GM19035 (cell line): Measurements from ENCODE around the gene TNIK.
"Not testable (repeated sequence)": the region's sequence is repeated elsewhere in the genome, so short reads cannot be mapped to it uniquely, and the experiment has no call there.

Source experiments
- ATAC-seq: cut with Tn5 transposase; IDR thresholded peaks from one replicate; pipeline ENCODE4 v1.9.1; 2021; ENCODE audit not compliant: unreplicated experiment

TNIK gene

DNA sequence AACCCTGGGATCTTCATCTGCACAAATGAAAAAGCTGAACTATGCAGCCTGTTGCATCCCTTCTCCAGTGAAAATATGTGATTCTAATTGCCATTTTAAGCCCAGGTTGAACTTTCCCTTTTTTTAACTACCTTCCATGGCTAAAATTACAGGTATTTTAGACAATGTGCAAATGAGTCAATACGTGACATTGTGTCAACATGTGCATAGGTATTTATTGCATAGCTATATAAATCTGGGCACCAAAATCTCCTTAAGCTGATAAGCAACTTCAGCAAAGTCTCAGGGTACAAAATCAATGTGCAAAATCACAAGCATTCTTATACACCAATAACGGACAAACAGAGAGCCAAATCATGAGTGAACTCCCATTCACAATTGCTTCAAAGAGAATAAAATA, 37.4 kb downstream of the TNIK start:
- ATAC-seq: not testable (repeated sequence)

DNA sequence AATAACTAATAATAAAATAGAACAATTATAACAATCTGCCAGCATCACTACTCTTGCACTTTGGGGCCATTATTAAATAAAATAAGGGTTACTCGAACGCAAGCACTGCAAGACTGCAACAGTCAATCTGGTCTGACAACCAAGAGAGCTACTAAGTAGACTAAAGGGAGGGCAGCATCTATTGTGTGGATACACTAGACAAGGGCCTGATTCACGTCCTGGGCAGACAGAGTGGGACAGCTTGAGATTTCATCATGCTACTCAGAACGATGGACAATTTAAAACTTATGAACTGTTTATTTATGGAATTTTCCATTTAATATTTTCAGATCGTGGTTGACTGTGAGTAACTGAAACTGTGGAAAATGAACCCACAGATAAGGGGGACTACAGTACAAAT, 39.5 kb downstream of the TNIK start:
- no peak for ATAC-seq

DNA sequence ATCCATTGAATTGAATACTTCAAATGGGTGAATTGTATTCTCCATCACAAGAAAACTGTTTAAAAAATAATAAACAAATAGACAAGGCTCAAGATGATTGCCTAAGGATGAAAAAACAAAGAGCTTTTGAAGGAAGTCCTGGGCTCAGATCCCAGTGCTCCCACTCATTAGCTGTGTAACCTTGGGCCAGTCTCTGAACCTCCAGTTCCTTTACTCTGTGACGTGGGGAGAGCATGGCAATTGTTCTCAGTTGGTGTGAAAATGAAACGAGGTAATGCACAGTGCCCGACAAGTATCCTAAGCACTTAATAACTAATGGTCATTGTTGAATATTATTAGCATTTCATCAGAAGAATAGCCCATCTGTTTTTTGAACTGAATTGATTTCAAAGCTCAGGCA, 40.7 kb downstream of the TNIK start:
- ATAC-seq: no peak

DNA sequence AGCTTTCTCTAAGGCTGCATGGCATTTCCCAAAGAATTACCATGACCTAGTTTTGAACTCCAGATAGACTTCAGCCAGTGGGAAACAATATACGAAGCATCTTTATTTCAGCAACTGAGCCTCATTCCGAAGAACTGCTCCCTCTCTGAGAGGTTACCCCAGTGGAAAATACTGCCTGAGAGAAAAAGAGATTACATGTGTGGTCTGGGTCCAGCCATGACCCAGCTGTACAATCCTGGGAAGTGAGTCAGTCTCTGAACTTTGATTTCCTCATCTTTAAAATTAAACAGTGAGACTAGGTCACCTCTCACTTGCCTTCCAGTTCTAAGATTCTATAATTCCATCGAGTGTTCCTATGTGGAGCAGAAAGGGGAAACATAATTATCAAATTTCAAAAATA, 42.4 kb downstream of the TNIK start:
- ATAC-seq: no peak

DNA sequence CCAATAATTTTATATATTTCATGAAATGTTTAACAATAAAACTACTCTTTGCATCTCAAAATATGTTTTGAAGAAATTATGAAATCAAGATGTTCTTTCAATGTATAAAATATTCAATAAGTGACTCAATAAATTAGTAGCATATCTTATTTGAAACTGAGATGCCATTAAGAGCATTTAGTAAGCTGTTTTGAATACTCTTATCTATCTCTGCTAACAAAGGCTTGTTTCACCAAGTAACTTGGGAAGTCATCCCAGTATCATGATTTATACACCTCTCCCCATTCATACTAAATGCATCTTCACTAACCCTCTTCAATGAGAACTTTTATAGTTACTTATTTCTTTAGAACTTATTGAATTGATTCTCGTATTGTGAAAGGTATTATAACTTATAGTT, 43.1 kb downstream of the TNIK start:
- no peak for ATAC-seq

GRCh38 chr3:171416666-171417065, 43.5 kb downstream of the TNIK start:
- ATAC-seq: no peak

- no peak for ATAC-seq
Measured at GRCh38 chr3:171416061-171416460, 44.1 kb downstream of the TNIK start.

GRCh38 chr3:171415070-171415469, 45.1 kb downstream of the TNIK start:
- no peak for ATAC-seq

- ATAC-seq: no peak
Measured at GRCh38 chr3:171412473-171412872, 47.7 kb downstream of the TNIK start.

GRCh38 chr3:171412054-171412453, 48.2 kb downstream of the TNIK start:
- no peak for ATAC-seq

DNA sequence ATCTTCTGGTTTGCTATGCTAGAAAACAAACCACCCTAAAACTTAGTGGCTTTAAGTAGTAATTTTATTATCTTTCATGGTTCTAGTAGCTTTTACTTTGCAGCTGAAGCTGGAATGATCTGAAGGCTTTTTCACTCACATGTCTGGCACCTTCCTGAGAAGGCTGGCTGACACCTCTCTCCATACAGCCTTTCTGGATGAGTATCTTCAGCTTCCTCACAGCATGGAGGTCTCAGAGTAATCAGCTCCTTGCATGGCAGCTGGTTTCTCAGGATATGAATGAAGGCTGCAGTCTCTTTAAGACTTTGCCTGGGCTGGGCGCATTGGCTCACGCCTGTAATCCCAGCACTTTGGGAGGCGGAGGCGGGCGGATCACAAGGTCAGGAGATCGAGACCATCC, 50.0 kb downstream of the TNIK start:
- ATAC-seq: no peak

DNA sequence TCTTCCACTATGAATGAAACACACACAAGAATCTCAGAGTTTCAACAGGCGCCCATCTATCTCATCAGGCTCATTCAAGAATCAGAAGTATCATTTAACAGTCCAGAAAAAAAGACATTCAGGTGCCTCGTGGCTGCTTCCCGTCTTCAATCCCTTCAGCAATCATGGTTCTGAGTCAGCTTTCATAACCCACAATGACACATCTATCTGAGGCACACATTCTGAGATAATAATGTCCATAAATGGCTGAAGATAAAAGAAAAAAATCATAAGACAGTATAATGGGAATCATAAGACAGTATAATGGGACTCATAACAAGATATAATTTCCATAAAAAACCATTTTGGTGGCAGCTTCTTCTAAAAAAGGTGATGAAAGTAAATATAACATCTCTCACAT, 52.4 kb downstream of the TNIK start:
- no peak for ATAC-seq

DNA sequence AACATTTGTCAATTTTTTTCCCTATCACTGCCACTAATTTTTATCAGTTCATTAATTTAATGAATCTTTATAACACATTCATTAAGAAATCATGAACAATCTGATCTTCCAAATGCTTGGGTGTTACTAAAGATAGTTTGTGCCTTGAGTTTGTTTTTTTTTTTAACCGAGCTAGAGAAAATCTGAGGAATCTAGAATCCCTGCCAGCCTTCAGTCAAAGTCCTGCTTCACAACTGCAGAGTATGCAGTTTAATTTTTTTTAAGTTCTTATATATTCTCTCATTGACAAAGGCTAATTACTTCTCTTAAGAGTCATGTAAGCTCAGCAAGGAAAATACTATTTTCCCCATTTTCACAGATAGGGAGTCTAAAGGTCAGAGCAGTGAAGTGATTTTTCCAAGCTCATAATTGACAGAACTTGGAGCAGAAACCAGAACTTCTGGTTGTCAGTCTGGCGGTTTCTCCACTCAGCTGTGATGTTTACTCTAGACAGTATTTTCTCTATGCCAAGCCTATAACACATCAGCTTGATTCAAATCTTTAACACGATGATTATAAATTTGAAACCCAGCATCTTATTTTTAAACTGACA, 55.7 kb downstream of the TNIK start:
- no peak for ATAC-seq

GRCh38 chr3:171402281-171402680, 57.9 kb downstream of the TNIK start:
- ATAC-seq: no peak

DNA sequence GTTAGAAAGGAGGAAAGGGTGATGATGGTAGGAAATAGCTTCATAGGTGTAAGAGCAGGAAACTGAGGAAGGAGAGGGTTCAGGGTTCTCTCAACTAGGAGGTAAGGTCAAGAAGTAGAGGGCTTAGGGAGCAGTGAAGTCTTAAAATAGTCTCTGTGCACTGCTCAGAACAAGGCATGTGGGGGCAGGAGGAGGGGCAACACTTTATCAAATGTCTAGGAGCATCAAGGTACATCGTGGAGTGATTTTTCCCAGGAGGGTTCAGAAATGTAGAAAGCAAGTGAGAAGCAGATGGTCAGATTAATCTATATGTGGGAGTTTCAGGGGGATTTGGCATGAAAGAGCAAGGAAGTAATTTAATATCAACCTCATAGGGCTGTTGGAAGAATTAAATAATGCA, 58.8 kb downstream of the TNIK start:
- no peak for ATAC-seq

DNA sequence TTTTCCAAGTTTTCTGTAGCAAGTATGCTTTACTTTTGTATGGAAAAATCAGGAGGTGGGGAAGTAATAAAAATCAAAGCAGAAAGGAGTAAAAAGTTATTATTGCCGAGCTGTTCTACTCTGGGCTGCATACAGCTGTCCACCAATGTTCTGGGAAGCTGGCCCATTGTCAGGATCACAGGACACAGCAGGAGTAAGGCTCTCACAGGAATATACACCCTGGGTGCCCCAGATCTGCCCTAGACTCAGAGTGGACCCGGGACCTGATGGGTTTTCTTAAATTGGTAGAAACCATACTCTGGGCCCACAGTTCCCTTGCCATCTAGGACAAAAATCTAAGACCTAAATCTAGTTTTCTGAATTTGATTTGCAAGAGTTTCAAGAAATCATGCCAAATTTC, 60.4 kb downstream of the TNIK start:
- no peak for ATAC-seq

- ATAC-seq: no peak
Measured at GRCh38 chr3:171398343-171398742, 61.9 kb downstream of the TNIK start.

DNA sequence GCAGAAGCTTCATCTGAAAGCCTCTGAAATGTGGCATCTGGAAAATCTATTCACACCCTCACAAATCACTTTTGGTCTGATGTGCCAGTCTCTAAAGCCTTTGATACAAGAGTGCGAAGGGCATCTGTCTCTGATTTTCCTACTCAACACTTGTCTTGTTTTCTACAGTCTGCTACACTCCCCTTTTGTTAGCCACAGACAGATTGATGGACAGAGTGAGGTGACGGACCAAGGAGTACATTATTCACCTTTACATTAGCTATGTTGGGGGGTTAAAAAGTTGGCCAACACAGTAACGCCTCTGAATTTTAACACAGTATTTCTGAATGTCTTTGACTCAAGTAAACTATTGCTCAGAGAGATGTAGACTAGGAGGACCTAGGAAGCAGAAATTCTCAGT, 63.1 kb downstream of the TNIK start:
- ATAC-seq: no peak

GRCh38 chr3:171396048-171396447, 64.2 kb downstream of the TNIK start:
- ATAC-seq: no peak

DNA sequence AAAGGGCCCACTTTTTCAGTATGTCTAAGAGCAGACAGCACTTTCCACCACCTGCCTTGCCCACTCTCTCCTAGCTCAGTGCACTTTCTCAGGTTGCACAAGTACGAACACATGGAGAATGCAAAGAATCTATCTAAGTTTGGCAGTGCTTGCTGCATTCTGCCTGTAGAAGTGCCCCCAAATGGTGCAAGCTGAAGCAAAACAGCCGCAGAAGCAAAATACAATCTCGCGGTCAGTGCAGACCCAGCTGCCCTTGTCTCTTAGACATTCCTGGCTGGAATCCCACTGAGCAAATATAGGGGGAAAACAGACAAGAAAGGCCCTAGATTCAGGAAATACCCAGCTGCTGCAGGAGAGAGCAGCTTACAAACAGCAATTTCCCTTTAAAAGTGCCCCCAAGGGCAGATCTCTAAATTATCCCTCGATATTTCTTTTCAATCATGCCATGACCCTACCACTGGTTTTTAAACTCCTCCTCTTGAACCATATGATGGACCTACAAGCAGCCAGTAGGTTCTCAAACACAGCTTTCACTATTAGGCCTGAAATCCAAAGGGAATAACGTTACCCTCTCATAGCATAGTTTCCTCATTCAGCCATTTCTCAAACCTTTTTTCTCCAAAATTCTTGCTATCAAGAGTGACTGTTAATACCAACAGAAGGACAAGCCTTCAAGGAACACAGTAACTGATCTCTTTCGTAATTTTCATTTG, 67.0 kb downstream of the TNIK start:
- ATAC-seq: no peak

DNA sequence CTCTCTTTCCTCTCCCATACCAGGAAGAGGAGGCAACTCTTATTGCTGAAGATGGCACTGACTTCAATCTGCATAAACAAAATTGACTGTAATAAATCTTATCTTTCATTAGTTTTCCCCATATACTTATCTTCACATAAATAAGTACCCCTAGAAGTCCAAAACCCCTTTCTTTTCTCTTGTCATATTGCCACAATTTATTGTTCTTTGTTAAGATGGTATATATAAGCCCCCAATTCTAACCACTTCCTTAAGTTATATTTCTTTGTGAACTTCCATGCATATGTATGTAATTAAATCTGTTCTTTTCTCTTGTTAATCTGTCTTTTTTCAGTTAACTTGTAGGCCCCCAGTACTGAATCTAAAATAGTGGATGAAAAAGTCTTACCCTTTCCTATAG, 68.8 kb downstream of the TNIK start:
- no peak for ATAC-seq

DNA sequence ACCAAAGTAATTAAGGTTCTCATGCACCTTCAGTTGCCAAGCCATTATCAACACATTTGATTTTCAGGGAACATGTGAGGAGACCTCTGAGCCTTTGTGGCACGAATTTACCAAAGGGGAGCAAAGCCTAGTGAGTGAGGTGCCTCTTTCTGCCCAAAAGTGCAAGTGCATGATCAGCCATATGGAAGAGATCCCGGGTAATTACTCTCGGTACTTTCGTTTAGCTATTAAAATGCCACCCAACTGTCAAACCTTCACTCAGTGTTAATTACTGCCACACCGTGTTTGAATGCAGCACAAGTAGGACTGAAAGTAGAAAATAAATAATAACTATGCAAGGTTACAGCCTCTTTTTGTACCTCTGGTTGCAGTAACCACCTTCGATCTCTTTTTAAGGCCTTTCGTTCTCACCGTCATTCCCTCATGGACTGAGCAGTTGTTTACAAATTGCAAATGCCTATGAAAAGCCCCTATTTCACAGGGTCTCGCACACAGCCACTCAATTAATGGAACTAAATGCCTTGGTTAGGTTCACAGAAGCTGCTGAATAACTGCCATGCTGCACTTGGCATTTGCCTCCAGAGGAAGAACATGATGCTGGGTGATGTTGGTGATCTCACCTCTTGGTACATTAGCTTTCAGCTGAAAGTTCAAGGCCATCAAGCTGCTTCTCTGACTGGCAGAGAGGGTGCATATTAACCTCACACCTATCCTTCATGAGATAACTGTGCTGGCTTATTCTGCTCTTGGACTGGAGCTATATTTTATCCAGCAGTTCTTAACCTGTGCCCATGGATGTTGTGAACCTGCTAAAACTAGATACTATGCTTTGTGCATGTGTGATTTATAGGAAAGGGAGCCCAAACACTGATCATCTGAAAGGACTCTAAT, 69.9 kb downstream of the TNIK start:
- no peak for ATAC-seq
